A549 (cell line): ENCODE results near the gene TSSK3.

Experiments
- EHMT2 ChIP-seq: fragments of 200-600 bp; sonication (generic); IDR thresholded peaks from 2 replicates; pipeline ENCODE4 v1.6.1; 2016; ENCODE audit warnings: antibody characterized with exemption, low read depth, mild to moderate bottlenecking, moderate library complexity
- EP300 ChIP-seq, 2 experiments: fragments of >200 bp; sonication (Bioruptor Twin); formaldehyde crosslinking; IDR thresholded peaks; 2 replicates in 1 of 2; 3 replicates in 1 of 2; pipeline ENCODE4 v1.6.1; 2016 to 2017
- ESRRA ChIP-seq: fragments of 150-350 bp; IDR thresholded peaks from 2 replicates; pipeline ENCODE4 v1.6.1; 2014; ENCODE audit warnings: mild to moderate bottlenecking, low read length, borderline replicate concordance
- HDAC2 ChIP-seq: fragments of 200-600 bp; sonication (generic); IDR thresholded peaks from 2 replicates; pipeline ENCODE4 v1.6.1; 2016
- JUN ChIP-seq, 2 experiments: fragments of >200 bp; sonication (Bioruptor Twin); formaldehyde crosslinking; IDR thresholded peaks; 2 replicates in 1 of 2; 3 replicates in 1 of 2; pipeline ENCODE4 v1.6.1; 2016 to 2017
- MAFK ChIP-seq: fragments of 450-650 bp; IDR thresholded peaks from 2 replicates; pipeline ENCODE4 v1.6.1; 2014; ENCODE audit not compliant: partially characterized antibody
- POLR2A ChIP-seq: IDR thresholded peaks from 2 replicates; pipeline ENCODE4 v1.6.1; 2012; ENCODE audit warnings: mild to moderate bottlenecking, low read length
- RFX5 ChIP-seq: fragments of 450-650 bp; IDR thresholded peaks from 2 replicates; pipeline ENCODE4 v1.7.1; 2014; ENCODE audit warnings: antibody characterized with exemption, mild to moderate bottlenecking, moderate library complexity
- SMC3 ChIP-seq: fragments of >200 bp; sonication (Bioruptor Twin); formaldehyde crosslinking; IDR thresholded peaks from 3 replicates; pipeline ENCODE4 v1.6.1; 2018; ENCODE audit warnings: inconsistent platforms
- ZNF302 ChIP-seq: fragments of 250-450 bp; sonication (Bioruptor Pico); IDR thresholded peaks from 2 replicates; pipeline ENCODE4 v1.9.0; 2021; ENCODE audit warnings: inconsistent platforms, mild to moderate bottlenecking, moderate library complexity
- TF ChIP-seq, protein P1 (sequence below): fragments of >200 bp; sonication (Bioruptor Twin); formaldehyde crosslinking; IDR thresholded peaks from 3 replicates; pipeline ENCODE4 v1.5.1; 2016
- TF ChIP-seq, protein P2 (sequence below): fragments of 200-600 bp; sonication (generic); IDR thresholded peaks from 2 replicates; pipeline ENCODE4 v1.6.1; 2016; ENCODE audit warnings: antibody characterized with exemption, mild to moderate bottlenecking, moderate library complexity
- TF ChIP-seq, protein P3 (sequence below): fragments of 450-650 bp; IDR thresholded peaks from 2 replicates; pipeline ENCODE4 v1.6.1; 2014; ENCODE audit warnings: antibody characterized with exemption

DNA sequence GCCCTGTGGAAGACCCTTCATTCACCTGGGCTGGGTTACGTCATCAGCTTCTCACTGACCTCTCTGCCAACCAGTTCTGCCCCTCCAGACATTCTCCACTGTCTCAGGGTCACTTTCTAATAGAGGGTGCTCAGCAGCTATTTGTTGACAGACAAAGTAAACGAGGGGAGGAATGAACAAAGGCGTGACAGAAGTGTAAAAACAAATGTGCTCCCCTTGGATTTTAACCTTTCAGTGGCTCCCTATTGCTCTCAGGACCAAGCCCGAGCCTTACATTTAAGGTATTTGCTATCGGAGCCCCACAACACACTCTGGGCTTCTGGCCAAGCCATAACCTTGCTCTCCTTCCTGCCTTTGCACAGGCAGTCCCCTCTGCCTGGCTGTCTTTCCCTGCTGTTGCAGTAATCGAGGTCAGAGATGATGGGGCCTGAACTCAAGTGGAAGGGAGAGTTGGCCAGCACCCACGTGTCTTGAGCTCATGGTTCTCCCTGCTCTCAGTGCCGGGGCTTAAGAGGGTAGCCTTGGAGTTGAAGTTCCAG, 17.0 kb upstream of the TSSK3 start:
- TF ChIP-seq POLR2A (no peak), EP300 (IDR thresholded peaks at IDR 0.05) (no peak), SMC3 (no peak), JUN (IDR thresholded peaks at IDR 0.05) (no peak), HDAC2 (no peak), MAFK (no peak), RFX5 (no peak), EHMT2 (no peak), ZNF302 (CRISPR knock-in tag) (no peak), ESRRA (no peak)
- TF ChIP-seq, protein P1, sequence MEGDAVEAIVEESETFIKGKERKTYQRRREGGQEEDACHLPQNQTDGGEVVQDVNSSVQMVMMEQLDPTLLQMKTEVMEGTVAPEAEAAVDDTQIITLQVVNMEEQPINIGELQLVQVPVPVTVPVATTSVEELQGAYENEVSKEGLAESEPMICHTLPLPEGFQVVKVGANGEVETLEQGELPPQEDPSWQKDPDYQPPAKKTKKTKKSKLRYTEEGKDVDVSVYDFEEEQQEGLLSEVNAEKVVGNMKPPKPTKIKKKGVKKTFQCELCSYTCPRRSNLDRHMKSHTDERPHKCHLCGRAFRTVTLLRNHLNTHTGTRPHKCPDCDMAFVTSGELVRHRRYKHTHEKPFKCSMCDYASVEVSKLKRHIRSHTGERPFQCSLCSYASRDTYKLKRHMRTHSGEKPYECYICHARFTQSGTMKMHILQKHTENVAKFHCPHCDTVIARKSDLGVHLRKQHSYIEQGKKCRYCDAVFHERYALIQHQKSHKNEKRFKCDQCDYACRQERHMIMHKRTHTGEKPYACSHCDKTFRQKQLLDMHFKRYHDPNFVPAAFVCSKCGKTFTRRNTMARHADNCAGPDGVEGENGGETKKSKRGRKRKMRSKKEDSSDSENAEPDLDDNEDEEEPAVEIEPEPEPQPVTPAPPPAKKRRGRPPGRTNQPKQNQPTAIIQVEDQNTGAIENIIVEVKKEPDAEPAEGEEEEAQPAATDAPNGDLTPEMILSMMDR, result no peak
- TF ChIP-seq, protein P2, sequence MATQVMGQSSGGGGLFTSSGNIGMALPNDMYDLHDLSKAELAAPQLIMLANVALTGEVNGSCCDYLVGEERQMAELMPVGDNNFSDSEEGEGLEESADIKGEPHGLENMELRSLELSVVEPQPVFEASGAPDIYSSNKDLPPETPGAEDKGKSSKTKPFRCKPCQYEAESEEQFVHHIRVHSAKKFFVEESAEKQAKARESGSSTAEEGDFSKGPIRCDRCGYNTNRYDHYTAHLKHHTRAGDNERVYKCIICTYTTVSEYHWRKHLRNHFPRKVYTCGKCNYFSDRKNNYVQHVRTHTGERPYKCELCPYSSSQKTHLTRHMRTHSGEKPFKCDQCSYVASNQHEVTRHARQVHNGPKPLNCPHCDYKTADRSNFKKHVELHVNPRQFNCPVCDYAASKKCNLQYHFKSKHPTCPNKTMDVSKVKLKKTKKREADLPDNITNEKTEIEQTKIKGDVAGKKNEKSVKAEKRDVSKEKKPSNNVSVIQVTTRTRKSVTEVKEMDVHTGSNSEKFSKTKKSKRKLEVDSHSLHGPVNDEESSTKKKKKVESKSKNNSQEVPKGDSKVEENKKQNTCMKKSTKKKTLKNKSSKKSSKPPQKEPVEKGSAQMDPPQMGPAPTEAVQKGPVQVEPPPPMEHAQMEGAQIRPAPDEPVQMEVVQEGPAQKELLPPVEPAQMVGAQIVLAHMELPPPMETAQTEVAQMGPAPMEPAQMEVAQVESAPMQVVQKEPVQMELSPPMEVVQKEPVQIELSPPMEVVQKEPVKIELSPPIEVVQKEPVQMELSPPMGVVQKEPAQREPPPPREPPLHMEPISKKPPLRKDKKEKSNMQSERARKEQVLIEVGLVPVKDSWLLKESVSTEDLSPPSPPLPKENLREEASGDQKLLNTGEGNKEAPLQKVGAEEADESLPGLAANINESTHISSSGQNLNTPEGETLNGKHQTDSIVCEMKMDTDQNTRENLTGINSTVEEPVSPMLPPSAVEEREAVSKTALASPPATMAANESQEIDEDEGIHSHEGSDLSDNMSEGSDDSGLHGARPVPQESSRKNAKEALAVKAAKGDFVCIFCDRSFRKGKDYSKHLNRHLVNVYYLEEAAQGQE, result no peak
- TF ChIP-seq, protein P3, sequence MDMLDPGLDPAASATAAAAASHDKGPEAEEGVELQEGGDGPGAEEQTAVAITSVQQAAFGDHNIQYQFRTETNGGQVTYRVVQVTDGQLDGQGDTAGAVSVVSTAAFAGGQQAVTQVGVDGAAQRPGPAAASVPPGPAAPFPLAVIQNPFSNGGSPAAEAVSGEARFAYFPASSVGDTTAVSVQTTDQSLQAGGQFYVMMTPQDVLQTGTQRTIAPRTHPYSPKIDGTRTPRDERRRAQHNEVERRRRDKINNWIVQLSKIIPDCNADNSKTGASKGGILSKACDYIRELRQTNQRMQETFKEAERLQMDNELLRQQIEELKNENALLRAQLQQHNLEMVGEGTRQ, result no peak
